Measurements from ENCODE around the gene CAMKV.

The CAMKV gene

GRCh38 chr3:49902511-49903345 lies 33.0 kb upstream of the CAMKV start:
- no peak overlapping the region for H3K4me3 Mint-ChIP-seq
- CTCF ChIA-PET = interaction anchor here (1.3 kb wide), 1 partner anchor 101 kb away, joined by 3 read pairs; no protein-coding TSS in a partner anchor
- H3K27me3 Mint-ChIP-seq = no peaks in the 10 kb centered on the region

GRCh38 chr3:49901366-49902339 lies 31.9 kb upstream of the CAMKV start:
- no peaks in the 10 kb centered on the region for H3K9me3 Mint-ChIP-seq
- H3K27me3 Mint-ChIP-seq = no peaks in the 10 kb centered on the region
- H3K4me3 Mint-ChIP-seq = no peak overlapping the region
- CTCF ChIA-PET = interaction anchor here (0.5 to 1.5 kb wide), 4 partner anchors 62 to 104 kb away, joined by 3 to 5 read pairs (median 3); no protein-coding TSS in a partner anchor
- peaks cover 3% of the 10 kb centered on the region for H3K36me3 Mint-ChIP-seq
- DNase-seq = peak; percentile 27
- H3K4me1 Mint-ChIP-seq = peaks cover 40% of the 10 kb centered on the region
- H3K27ac Mint-ChIP-seq = no peak overlapping the region

More at GRCh38 chr3:49902511-49903345, 33.0 kb upstream of the CAMKV start:
- no peak overlapping the region for H3K27ac Mint-ChIP-seq
- H3K36me3 Mint-ChIP-seq = peaks cover 3% of the 10 kb centered on the region
- no peak for DNase-seq
- H3K4me1 Mint-ChIP-seq = peaks cover 46% of the 10 kb centered on the region
- no peaks in the 10 kb centered on the region for H3K9me3 Mint-ChIP-seq

DNA sequence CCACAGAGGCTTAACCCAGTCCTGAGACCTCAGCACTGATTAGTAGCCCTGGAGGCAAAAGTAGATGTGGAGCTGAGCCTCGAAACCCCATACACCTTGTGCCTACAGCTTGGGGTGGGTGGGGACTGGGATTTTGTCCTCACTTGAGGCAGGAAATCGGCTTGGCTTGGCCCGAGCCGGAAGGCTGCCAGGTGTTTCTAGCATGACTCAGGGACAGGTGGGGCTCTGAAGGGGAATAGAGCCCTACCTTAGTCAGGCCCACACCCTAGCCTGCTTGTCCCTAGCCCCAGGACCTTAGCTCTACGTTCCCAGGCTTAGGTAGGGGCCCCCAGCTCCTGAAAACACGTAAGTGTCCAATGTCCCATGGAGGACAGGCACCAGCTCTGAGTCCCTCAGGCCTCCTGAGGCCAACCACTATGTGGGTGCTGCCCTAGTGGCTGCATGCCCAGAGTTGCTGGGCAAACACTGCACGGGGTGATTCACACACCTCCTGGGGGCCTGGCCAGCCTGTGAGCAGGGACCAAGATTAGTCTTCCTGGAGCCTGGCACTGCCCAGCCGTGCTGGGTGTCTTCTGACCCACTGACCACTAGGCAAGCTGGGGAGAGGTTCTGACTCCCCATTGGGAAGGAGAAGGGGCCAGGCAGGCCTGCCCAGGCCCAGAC lies 30.9 kb upstream of the CAMKV start:
- Mint-ChIP-seq H3K4me1 (peaks cover 29% of the 10 kb centered on the region), H3K27me3 (no peaks in the 10 kb centered on the region), H3K36me3 (peaks cover 3% of the 10 kb centered on the region), H3K27ac (no peak overlapping the region), H3K9me3 (no peaks in the 10 kb centered on the region), H3K4me3 (no peak overlapping the region)
- CTCF ChIA-PET = interaction anchor here (1.1 to 1.5 kb wide), 3 partner anchors 61 to 361 kb away, joined by 5 read pairs; partner anchors contain the start of gene INKA1
- DNase-seq = no peak

DNA sequence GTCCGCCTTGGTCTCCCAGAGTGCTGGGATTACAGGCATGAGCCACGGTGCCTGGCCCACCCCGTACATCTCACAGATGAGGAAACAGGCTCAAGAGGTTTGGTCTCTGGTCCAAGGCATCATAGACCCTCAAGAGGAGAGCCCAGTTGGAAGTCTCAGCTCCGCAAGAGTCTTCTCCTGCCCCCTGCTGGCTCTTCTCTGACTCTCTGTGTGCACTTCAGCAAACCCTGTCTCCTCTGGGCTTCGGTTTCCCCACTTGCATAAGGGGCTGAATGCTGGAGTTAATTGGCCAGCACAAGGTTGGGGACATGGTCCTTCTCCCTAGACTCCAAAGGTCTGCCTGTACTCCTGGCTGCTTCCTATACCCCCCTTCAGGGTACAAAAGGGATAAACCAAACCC lies 30.1 kb upstream of the CAMKV start:
- H3K4me3 Mint-ChIP-seq = no peak overlapping the region
- peaks cover 21% of the 10 kb centered on the region for H3K4me1 Mint-ChIP-seq
- peak; percentile 29 for DNase-seq
- H3K9me3 Mint-ChIP-seq = no peaks in the 10 kb centered on the region
- H3K27me3 Mint-ChIP-seq = no peaks in the 10 kb centered on the region
- CTCF ChIA-PET = interaction anchor here (0.8 to 1.5 kb wide), 4 partner anchors 19 to 360 kb away, joined by 3 to 5 read pairs (median 5); partner anchors contain the start of gene INKA1
- H3K27ac Mint-ChIP-seq = no peak overlapping the region
- peaks cover 3% of the 10 kb centered on the region for H3K36me3 Mint-ChIP-seq

GRCh38 chr3:49898991-49899390 lies 29.3 kb upstream of the CAMKV start:
- Mint-ChIP-seq H3K27ac (no peak overlapping the region), H3K27me3 (no peaks in the 10 kb centered on the region), H3K4me1 (peaks cover 13% of the 10 kb centered on the region), H3K4me3 (no peak overlapping the region), H3K9me3 (no peaks in the 10 kb centered on the region), H3K36me3 (peaks cover 2% of the 10 kb centered on the region)
- DNase-seq = no peak
- CTCF ChIA-PET = no interaction called here

GRCh38 chr3:49896345-49896744 lies 26.6 kb upstream of the CAMKV start:
- Mint-ChIP-seq H3K9me3 (no peaks in the 10 kb centered on the region), H3K27ac (no peak overlapping the region), H3K4me1 (peaks cover 3% of the 10 kb centered on the region), H3K36me3 (no peaks in the 10 kb centered on the region), H3K4me3 (no peak overlapping the region), H3K27me3 (no peaks in the 10 kb centered on the region)
- CTCF ChIA-PET = interaction anchor here (0.6 to 1.3 kb wide), 2 partner anchors 57 to 448 kb away, joined by 3 to 4 read pairs; no protein-coding TSS in a partner anchor
- no peak for DNase-seq

DNA sequence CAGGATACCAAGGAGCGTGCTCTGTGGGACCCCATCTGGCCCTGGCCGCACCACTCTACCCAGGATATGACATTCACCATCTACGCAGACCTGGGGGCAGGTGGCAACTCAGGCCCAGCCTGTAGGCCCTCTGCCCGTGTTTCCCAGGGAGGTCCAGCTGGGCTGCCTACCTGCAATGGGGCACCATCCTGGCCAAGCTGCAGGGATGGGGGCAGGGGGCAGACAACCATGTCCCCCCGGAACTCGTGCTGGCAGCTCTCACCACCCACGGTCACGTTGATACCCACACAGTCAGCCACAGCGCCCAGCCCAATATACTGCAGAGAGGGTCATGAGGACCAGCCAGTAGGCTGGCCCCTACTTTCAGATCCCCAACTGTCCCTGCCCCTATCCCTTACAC lies 26.1 kb upstream of the CAMKV start:
- Mint-ChIP-seq H3K4me1 (no peaks in the 10 kb centered on the region), H3K27me3 (no peaks in the 10 kb centered on the region), H3K9me3 (no peaks in the 10 kb centered on the region), H3K4me3 (no peak overlapping the region), H3K27ac (no peak overlapping the region), H3K36me3 (no peaks in the 10 kb centered on the region)
- CTCF ChIA-PET = interaction anchor here (0.6 to 1.3 kb wide), 2 partner anchors 56 to 447 kb away, joined by 3 to 4 read pairs; no protein-coding TSS in a partner anchor
- DNase-seq = no peak

GRCh38 chr3:49889296-49889695 lies 19.6 kb upstream of the CAMKV start:
- H3K27me3 Mint-ChIP-seq = peaks cover 9% of the 10 kb centered on the region
- no peaks in the 10 kb centered on the region for H3K36me3 Mint-ChIP-seq
- H3K27ac Mint-ChIP-seq = no peak overlapping the region
- H3K4me3 Mint-ChIP-seq = no peak overlapping the region
- CTCF ChIA-PET = interaction anchor here (0.6 kb wide), 1 partner anchor 39 kb away, joined by 4 read pairs; no protein-coding TSS in a partner anchor
- H3K4me1 Mint-ChIP-seq = no peaks in the 10 kb centered on the region
- H3K9me3 Mint-ChIP-seq = no peaks in the 10 kb centered on the region
- no peak for DNase-seq

- DNase-seq = no peak
- CTCF ChIA-PET = no interaction called here
- H3K4me1 Mint-ChIP-seq = no peaks in the 10 kb centered on the region
- no peaks in the 10 kb centered on the region for H3K36me3 Mint-ChIP-seq
- H3K9me3 Mint-ChIP-seq = no peaks in the 10 kb centered on the region
- peaks cover 29% of the 10 kb centered on the region for H3K27me3 Mint-ChIP-seq
- H3K27ac Mint-ChIP-seq = no peak overlapping the region
- no peak overlapping the region for H3K4me3 Mint-ChIP-seq
These were observed 17.2 kb upstream of the CAMKV start for GRCh38 chr3:49886922-49887265.

- no peaks in the 10 kb centered on the region for H3K4me1 Mint-ChIP-seq
These were observed 14.3 kb upstream of the CAMKV start for GRCh38 chr3:49883998-49884397.

GRCh38 chr3:49882166-49882565 lies 12.5 kb upstream of the CAMKV start:
- no peak for DNase-seq
- H3K4me3 Mint-ChIP-seq = no peak overlapping the region
- no peaks in the 10 kb centered on the region for H3K4me1 Mint-ChIP-seq
- H3K27me3 Mint-ChIP-seq = peaks cover 37% of the 10 kb centered on the region
- H3K36me3 Mint-ChIP-seq = no peaks in the 10 kb centered on the region
- CTCF ChIA-PET = interaction anchor here (1.3 to 1.7 kb wide), 3 partner anchors 10 to 43 kb away, joined by 3 to 6 read pairs (median 4); no protein-coding TSS in a partner anchor
- no peak overlapping the region for H3K27ac Mint-ChIP-seq
- no peaks in the 10 kb centered on the region for H3K9me3 Mint-ChIP-seq

More at GRCh38 chr3:49883998-49884397, 14.3 kb upstream of the CAMKV start:
- peaks cover 37% of the 10 kb centered on the region for H3K27me3 Mint-ChIP-seq
- H3K9me3 Mint-ChIP-seq = no peaks in the 10 kb centered on the region
- no peak overlapping the region for H3K4me3 Mint-ChIP-seq
- no peaks in the 10 kb centered on the region for H3K36me3 Mint-ChIP-seq
- no peak overlapping the region for H3K27ac Mint-ChIP-seq
- CTCF ChIA-PET = no interaction called here
- DNase-seq = no peak

DNA sequence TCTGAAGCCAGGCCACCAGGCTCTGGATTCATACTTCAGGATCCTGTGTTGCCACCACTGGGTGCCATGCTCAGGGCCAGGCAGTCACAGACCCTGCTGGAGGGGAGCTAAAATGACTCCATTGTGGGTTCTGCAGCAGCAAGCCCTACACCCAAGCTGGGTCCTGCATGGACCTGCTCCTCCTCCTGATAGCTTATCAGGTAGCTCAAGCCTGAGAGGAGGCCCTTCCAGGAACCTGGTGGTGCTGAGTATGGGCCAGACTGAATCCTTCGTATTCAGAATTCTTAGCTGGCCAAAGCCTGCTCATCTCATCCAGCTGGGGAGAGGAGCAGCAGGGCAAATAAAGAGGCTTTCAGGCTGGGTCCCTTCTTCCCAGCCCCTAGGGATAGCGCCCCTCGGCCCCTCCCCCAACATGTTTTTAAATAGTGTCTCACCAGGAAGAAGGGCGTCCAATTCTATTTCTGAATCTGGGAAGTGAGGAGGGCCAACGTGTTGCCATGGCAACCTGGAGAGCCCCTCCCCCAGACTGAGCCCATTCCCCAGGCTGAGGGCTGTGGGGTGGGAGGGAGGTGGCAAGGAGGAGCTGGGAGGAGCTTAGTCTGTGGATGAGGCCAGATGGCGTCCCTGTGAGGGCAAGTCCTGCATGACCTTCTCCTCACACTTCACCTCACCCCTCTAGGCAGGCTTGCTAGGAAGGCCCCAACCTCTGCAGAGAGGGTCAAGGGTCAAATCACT lies 11.0 kb upstream of the CAMKV start:
- DNase-seq = no peak
- H3K27me3 Mint-ChIP-seq = peaks cover 37% of the 10 kb centered on the region
- H3K4me3 Mint-ChIP-seq = no peak overlapping the region
- no peak overlapping the region for H3K27ac Mint-ChIP-seq
- no peaks in the 10 kb centered on the region for H3K36me3 Mint-ChIP-seq
- H3K9me3 Mint-ChIP-seq = no peaks in the 10 kb centered on the region
- no peaks in the 10 kb centered on the region for H3K4me1 Mint-ChIP-seq
- CTCF ChIA-PET = interaction anchor here (0.6 to 0.7 kb wide), 2 partner anchors 11 to 19 kb away, joined by 3 read pairs; partner anchors contain the start of gene CAMKV

DNA sequence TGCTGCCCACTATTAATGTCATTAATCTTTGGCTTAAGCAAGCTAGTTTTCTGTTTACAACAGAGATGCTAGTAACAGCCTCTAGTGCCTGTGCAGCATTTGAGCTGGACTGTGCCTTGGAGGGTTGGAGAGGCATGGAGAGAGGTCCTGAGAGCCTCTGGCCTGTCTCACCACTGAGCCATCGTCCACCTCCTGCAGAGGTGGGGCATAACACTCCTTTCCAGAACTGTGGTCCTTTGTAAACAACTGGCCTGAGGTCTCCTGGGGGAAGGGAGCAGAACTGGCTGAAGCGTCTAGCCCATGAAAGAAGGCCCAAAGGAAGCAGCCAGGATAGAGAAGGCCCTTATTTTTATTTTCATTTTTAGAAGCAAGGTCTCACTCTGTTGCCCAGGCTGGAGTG lies 10.0 kb upstream of the CAMKV start:
- Mint-ChIP-seq H3K4me1 (no peaks in the 10 kb centered on the region), H3K4me3 (no peak overlapping the region)

More for the DNA sequence above, 10.0 kb upstream of the CAMKV start:
- no peak overlapping the region for H3K27ac Mint-ChIP-seq
- no peaks in the 10 kb centered on the region for H3K36me3 Mint-ChIP-seq
- no peak for DNase-seq
- no peaks in the 10 kb centered on the region for H3K9me3 Mint-ChIP-seq
- CTCF ChIA-PET = interaction anchor here (0.8 kb wide), 1 partner anchor 11 kb away, joined by 3 read pairs; no protein-coding TSS in a partner anchor
- H3K27me3 Mint-ChIP-seq = peaks cover 38% of the 10 kb centered on the region

All from activated naive CD4-positive, alpha-beta T cell treated with anti-CD3 and anti-CD28 coated beads, Interleukin-2, amount 10 ng/mL, durations not matched to agents 7 days and 5 days (primary cell).